ENCODE data around the gene IFNGR1. TPM values are rescaled to one million over a fixed set of nuclear protein-coding genes. Genes with fewer than 3 reads are reported as not detected.

Gene IFNGR1
- total and polyA plus RNA-seq, 10 of the 15 experiments (the other 5 are each of a cell fraction or from before 2014, with no cell fraction given): 89.0 to 296 (median 138) TPM

GRCh38 chr6:137177611-137178010, 41.6 kb downstream of the IFNGR1 start (continued):
- TF ChIP-seq BCLAF1 (IDR thresholded peaks at IDR 0.05): no peak

- Histone ChIP-seq H3K4me2 (ENCODE audit: control insufficient read depth, insufficient read depth) (no peak overlapping the region), H3K27ac (ENCODE audit: control insufficient read depth, insufficient read depth) (no peak overlapping the region), H3K79me2 (ENCODE audit: control insufficient read depth, insufficient read depth, low read length) (no peaks in the 10 kb centered on the region; the same call in 1 of the 2 replicates), H3K36me3 (ENCODE audit: control insufficient read depth in 2 of 2, insufficient read depth in 2 of 2, low read length in 1 of 2) (no peaks in the 10 kb centered on the region), H3K9me3 (replicated peaks; ENCODE audit: control insufficient read depth, insufficient read depth, low read length) (peaks cover 3% of the 10 kb centered on the region; the same call in 2 of the 3 replicates), H3K4me1 (ENCODE audit: control insufficient read depth, insufficient read depth, low read length) (peaks cover 27% of the 10 kb centered on the region), H3K4me3 (no peak overlapping the region), H3K9ac (ENCODE audit: control insufficient read depth, insufficient read depth, low read length) (no peak overlapping the region), H2AFZ (ENCODE audit: control insufficient read depth, low read depth, low read length) (peak overlapping the region; percentile 55; the same call in 1 of the 2 replicates), H4K20me1 (ENCODE audit: control insufficient read depth, insufficient read depth) (no peaks in the 10 kb centered on the region), H3K27me3 (replicated peaks in 1 of 2; ENCODE audit: control insufficient read depth in 2 of 2, insufficient read depth in 2 of 2, low read length in 1 of 2) (no peaks in the 10 kb centered on the region)
- intact Hi-C loops (cut with micrococcal nuclease; ENCODE audit: unreplicated experiment) (no loop called here), in situ Hi-C loops (cut with MboI) (no loop called here)
- WGBS (ENCODE audit: insufficient coverage, insufficient replicate concordance, low lambda C conversion rate, missing lambda C conversion rate): 81% methylated on average over 5 of the region's 5 CpGs
- POLR2A ChIA-PET: interaction anchor here (0.7 to 1.9 kb wide), 3 partner anchors 11 to 92 kb away, joined by 4 to 5 read pairs (median 4); no protein-coding TSS in a partner anchor
- peak; percentile 60 for TF ChIP-seq MEF2B (IDR thresholded peaks at IDR 0.05; ENCODE audit: partially characterized antibody, poor library complexity, severe bottlenecking)
- TF ChIP-seq FOXM1 (IDR thresholded peaks at IDR 0.05; ENCODE audit: low read depth, low read length): peak; percentile 34; the same call in 1 of the 2 replicates
- TF ChIP-seq IKZF1 (conservative IDR thresholded peaks at IDR 0.05): 0 out of 2 replicates have a peak, but pooled peaks have one; percentile 15
- TF ChIP-seq NFIC (IDR thresholded peaks at IDR 0.05; ENCODE audit: low read depth, low read length): peak; percentile 57; the same call in 1 of the 2 replicates
- TF ChIP-seq JUNB (IDR thresholded peaks at IDR 0.05): no peak
- TF ChIP-seq SREBF1 (IDR thresholded peaks at IDR 0.05; ENCODE audit: low read length): no peak
- peak; percentile 61 for TF ChIP-seq RUNX3 (IDR thresholded peaks at IDR 0.05; ENCODE audit: low read length)
- TF ChIP-seq MEF2A (IDR thresholded peaks at IDR 0.05; ENCODE audit: insufficient read depth, low read depth, low read length): peak; percentile 91
- CTCF ChIA-PET: interaction anchor here (1.0 to 3.6 kb wide), 6 partner anchors 11 to 93 kb away, joined by 3 to 23 read pairs (median 4); no protein-coding TSS in a partner anchor
- RAD21 ChIA-PET (ENCODE audit: unreplicated experiment): interaction anchor here (0.6 to 2.3 kb wide), 14 partner anchors 11 to 583 kb away, joined by 3 to 15 read pairs (median 4); no protein-coding TSS in a partner anchor
- no TSS peak for BruUV-seq (replicated peaks)
- ATAC-seq: no peak
- FAIRE-seq: no peak
- DNase-seq (ENCODE audit: low read depth, low spot score): no peak
- SMC1A ChIA-PET (ENCODE audit: uncharacterized antibody, unreplicated experiment): interaction anchor here (0.6 to 3.0 kb wide), 25 partner anchors 9 to 1838 kb away, joined by 3 to 14 read pairs (median 5); no protein-coding TSS in a partner anchor
These were observed 42.5 kb downstream of the IFNGR1 start for GRCh38 chr6:137176729-137177128.

Data from GM12878 (cell line).